ENCODE data around the gene PCDH1.

PCDH1 gene

GRCh38 chr5:141875795-141876627 is 2.2 kb downstream of the PCDH1 start:
- DNase-seq (ENCODE audit: insufficient read length, low spot score) (no peak), FAIRE-seq (no peak)
- no peak for TF ChIP-seq CTCF (IDR thresholded peaks at IDR 0.05; ENCODE audit: insufficient read depth, missing control alignments)

- DNase-seq (ENCODE audit: insufficient read length, low spot score) (no peak), FAIRE-seq (no peak)
- TF ChIP-seq CTCF (IDR thresholded peaks at IDR 0.05; ENCODE audit: insufficient read depth, missing control alignments), result no peak
These were observed 3.0 kb downstream of the PCDH1 start for GRCh38 chr5:141875022-141875740.

GRCh38 chr5:141874262-141874964 is 3.8 kb downstream of the PCDH1 start:
- DNase-seq (ENCODE audit: insufficient read length, low spot score), result no peak
- TF ChIP-seq CTCF (IDR thresholded peaks at IDR 0.05; ENCODE audit: insufficient read depth, missing control alignments), result no peak
- FAIRE-seq, result no peak

GRCh38 chr5:141873933-141874261 is 4.3 kb downstream of the PCDH1 start:
- no peak for TF ChIP-seq CTCF (IDR thresholded peaks at IDR 0.05; ENCODE audit: insufficient read depth, missing control alignments)
- DNase-seq (ENCODE audit: insufficient read length, low spot score) (no peak), FAIRE-seq (no peak)

GRCh38 chr5:141872496-141873356 is 5.5 kb downstream of the PCDH1 start:
- TF ChIP-seq CTCF (IDR thresholded peaks at IDR 0.05; ENCODE audit: insufficient read depth, missing control alignments), result no peak
- FAIRE-seq (no peak), DNase-seq (ENCODE audit: insufficient read length, low spot score) (no peak)

GRCh38 chr5:141871870-141872269 is 6.3 kb downstream of the PCDH1 start:
- no peak for DNase-seq (ENCODE audit: insufficient read length, low spot score)
- TF ChIP-seq CTCF (IDR thresholded peaks at IDR 0.05; ENCODE audit: insufficient read depth, missing control alignments), result no peak
- FAIRE-seq, result no peak
